ENCODE data around the gene MRPS35.
"Not testable (repeated sequence)": the region's sequence is repeated elsewhere in the genome, so short reads cannot be mapped to it uniquely, and the experiment has no call there.

Gene MRPS35

DNA sequence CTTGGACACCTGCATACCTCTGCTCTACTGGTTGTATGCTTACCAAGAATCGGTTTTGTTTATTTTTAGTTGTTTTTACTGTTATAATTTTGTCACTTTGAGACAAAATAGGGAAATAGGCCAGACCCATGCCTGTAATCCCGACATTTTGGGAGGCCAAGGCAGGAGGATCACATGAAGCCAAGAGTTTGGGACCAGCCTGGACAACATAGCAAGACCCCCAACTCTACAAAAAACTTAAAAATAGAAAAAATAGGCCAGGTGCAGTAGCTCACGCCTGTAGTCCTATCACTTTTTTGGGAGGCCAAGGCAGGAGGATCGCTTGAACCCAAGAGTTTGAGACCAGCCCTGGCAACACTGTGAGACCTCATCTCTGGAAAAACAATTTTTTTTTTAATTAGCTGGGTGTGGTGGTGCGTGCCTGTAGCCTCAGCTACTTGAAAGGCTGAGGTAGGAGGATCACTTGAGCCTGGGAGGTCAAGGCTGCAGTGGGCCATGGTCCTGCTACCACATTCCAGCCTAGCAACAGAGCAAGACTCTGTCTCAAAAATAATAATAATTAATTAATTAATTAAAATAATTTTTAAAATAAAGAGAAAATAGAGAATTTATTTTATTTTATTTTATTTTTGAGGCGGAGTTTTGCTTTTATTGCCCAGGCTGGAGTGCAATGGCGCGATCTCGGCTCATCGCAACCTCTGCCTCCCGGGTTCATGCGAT, 1.3 kb upstream of the MRPS35 start:
- DNase-seq, result no peak

DNA sequence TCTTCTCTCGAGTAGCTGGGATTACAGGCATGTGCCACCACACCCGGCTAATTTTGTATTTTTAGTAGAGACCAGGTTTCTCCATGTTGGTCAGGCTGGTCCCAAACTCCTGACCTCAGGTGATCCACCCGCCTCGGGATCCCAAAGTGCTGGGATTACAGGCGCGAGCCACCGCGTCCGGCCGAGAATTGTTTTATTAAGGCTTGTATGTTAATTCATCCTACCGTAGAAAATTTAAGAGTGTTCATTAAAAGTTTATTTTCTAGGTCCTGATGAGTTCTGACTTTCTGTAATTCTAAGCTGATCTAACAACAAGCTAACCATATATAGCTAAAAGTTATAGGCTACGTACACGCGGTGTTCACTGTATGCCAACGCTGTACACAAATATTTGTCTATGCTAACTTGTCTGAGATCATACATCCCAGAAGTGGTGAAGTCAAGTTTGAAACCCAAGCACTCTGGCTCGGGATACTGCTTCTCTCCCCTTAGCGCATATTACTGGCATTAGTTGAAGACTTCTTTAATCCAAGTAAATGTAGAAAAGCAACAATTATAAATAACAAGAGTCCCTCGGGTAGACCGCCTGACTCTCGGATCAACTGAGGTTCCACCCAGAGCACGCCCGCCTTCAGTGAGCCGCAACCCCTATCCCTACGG, 570 bp upstream of the MRPS35 start:
- DNase-seq, result peak; percentile 69

DNA sequence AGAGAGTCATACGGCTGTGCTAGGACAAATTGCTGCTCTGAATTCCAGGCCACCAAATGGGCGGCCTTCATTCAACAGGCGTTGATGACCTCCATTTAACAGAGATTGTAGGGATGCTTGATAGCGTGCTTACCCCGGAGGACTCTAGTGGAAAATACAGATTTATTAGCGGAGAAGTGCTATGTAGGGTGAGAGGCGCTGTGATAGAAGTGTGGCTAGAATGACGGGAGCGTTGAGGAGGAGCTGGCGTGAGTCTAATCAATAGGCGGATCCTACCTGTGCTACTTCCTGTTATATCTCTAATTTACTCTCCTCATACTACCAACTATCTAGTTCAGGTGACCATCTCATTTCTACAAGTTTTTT, 668 bp downstream of the MRPS35 start:
- DNase-seq, result no peak

- DNase-seq, result no peak
Observed at GRCh38 chr12:27711967-27712366, 1.3 kb downstream of the MRPS35 start.

DNA sequence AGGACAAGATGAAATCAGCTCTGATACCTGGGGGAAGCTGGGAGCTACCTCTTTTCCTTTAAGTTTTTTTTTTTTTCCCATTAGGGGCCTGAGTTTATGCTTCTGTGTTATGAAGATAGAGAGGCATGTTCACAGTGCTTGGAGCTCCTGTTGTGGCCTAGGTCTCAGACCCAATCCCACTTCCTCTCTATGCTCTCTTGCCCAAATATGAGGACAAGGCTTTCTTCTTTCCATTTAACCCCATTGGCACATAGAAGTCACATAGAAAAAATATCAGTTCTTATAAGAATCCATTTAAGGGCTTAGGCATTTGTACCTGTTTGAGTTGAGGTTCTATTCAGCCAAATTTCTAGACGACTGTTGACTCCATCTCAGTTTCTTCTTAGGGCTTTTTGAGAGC, 12.6 kb downstream of the MRPS35 start:
- DNase-seq, result no peak

- no peak for DNase-seq
Observed at GRCh38 chr12:27730097-27730588, 19.5 kb downstream of the MRPS35 start.

- DNase-seq, result no peak
Observed at GRCh38 chr12:27732281-27732680, 21.6 kb downstream of the MRPS35 start.

- peak; percentile 33 for DNase-seq
Observed at GRCh38 chr12:27733052-27733656, 22.5 kb downstream of the MRPS35 start.

- no peak for DNase-seq
Observed at GRCh38 chr12:27733791-27734190, 23.2 kb downstream of the MRPS35 start.

GRCh38 chr12:27734321-27734720, 23.7 kb downstream of the MRPS35 start:
- not testable (repeated sequence) for DNase-seq

GRCh38 chr12:27743601-27744000, 33.0 kb downstream of the MRPS35 start:
- DNase-seq, result no peak

DNA sequence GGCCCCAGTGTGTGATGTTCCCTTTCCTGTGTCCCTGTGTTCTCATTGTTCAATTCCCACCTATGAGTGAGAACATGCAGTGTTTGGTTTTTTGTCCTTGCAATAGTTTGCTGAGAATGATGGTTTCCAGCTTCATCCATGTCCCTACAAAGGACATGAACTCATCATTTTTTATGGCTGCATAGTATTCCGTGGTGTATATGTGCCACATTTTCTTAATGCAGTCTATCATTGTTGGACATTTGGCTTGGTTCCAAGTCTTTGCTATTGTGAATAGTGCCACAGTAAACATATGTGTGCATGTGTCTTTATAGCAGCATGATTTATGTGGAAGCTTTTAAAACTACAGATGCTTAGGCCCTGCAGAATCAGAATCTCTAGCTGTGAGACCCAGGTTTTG, 35.1 kb downstream of the MRPS35 start:
- not testable (repeated sequence) for DNase-seq

- no peak for DNase-seq
Observed at GRCh38 chr12:27747111-27747820, 36.6 kb downstream of the MRPS35 start.

DNA sequence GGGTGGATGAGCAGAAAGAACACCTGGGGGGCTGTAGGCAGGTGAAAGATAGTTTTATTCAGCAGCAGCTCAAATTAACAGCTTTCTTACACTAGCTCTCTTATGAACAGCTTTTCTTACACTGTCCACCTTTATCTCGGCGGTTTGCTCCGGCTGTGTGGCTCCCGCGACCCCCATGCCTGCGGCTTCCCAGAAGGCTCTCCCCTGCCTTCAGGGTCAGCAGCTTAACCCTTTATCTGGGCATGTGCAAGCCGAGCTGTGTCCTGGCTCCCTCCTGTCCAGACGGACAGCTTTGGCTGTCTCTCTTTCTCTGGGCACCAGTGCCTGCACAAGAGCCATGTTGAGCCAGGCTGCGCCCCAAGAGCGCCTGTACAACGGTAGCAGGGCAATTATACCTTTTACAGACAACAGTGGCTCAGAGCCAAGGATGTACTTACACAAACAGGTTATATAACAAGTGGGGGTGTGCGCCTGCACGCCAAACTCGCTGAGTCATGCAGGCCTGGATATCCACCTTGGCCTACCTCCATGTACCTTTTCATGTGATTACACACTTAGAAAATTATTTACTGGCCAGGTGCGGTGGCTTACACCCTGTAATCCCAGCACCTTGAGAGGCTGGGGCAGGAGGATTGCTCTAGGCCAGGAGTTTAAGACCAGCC, 40.9 kb downstream of the MRPS35 start:
- no peak for DNase-seq

DNA sequence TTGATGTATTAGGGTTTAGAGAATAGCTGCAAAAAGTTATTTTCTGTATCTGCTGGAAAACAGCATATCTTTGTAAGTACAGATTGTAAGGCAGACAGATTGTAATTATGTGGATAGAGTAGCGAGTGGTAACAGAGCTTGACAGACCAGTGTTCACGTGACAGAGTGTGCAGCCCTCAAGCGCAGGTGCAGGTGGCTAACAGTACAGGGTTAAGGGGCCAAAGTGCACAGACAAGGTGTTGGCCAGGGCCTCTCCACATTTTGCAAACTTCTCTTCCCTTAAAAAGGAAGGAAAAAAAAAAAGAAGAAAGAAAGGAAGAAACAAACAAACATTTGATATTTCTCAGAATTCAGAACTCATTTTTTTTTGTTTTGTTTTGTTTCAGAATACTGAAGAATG, 44.2 kb downstream of the MRPS35 start:
- DNase-seq, result no peak

DNA sequence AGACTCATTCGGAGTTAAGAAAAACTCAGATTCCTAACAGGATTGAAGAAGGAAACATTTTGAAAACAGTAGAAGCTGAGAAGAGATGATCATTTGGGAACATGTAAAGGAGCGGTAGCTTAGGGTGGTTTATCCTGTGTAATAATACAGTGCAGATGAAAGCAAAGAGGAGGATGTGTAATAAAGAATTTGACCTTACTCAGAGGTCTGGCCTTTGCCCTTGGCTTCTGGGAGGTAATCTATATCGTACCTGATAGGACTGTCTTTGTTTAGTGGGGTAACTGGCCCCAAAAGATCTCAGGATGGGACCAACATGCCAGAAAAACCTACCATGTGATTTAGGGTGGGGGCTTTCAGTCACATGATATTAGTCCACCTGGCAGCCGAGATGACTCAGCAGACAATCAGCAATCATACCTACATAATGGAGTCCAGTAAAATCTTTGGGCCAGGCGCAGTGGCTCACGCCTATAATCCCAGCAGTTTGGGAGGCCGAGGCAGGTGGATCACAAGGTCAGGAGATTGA, 46.1 kb downstream of the MRPS35 start:
- no peak for DNase-seq

DNA sequence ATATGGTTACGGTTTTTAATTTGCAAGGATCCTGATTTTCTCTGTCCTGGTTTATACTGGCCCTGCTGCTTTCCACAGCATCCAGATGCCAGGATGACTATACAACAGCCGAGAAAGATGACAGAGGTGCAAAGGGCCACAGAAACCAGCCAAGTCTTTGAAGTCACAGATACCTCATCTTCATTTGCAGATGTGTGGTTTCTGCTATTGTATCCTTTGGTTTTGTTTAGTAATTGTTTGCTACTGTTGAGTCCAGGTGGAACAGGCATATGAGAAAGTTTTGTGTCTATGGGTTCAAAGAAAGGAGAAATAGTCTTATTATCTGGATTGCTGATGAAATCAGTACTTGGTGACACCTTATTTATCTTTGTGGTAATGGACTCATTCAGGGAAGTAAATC, 52.1 kb downstream of the MRPS35 start:
- DNase-seq, result no peak

- no peak for DNase-seq
Observed at GRCh38 chr12:27766587-27766986, 56.0 kb downstream of the MRPS35 start.

DNA sequence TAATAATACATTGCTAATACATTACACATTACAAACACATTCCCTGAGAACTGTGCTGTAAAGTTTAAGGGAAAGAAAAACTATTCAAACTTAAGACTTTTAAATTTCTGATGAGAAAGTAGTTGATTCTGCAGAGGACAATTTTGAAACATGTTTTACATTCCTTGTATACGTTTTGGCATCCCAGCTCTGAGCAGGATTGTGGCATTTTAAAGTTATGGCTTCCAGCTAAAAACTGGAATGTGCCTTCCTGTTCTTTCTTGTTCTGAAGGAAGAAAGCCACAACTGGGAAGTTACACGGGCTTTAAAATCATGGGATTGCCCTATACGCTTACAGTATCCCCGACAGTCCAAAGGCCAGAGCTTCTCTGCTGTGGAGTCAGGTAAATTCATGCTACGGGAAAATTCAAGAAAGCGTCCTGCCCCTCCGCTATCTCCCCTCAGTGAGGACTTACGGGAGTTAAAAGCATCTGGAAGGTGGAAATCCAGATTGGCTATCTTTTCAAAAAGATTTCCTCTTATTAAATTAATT, 58.6 kb downstream of the MRPS35 start:
- peak; percentile 48 for DNase-seq

GRCh38 chr12:27771481-27772327, 61.1 kb downstream of the MRPS35 start:
- no peak for DNase-seq

Data from fibroblast of skin of abdomen (primary cell).